HG02798 (cell line): ENCODE data around the gene PRPS1.
A peak's percentile ranks its signal among the peaks of the same experiment; 100 is the strongest.
"Not testable (repeated sequence)": the region's sequence is repeated elsewhere in the genome, so short reads cannot be mapped to it uniquely, and the experiment has no call there.

Experiments
- ATAC-seq: cut with Tn5 transposase; IDR thresholded peaks from one replicate; pipeline ENCODE4 v1.9.1; 2021; ENCODE audit warnings: mild to moderate bottlenecking; ENCODE audit not compliant: unreplicated experiment, poor library complexity

PRPS1 gene

GRCh38 chrX:107672955-107673378, 44.7 kb downstream of the PRPS1 start:
- peak; percentile 31 for ATAC-seq

- ATAC-seq, result no peak
Observed at GRCh38 chrX:107673431-107673830, 45.1 kb downstream of the PRPS1 start.

- peak; percentile 90 for ATAC-seq
Observed at GRCh38 chrX:107673933-107674479, 45.7 kb downstream of the PRPS1 start.

- peak; percentile 11 for ATAC-seq
Observed at GRCh38 chrX:107674480-107675364, 46.4 kb downstream of the PRPS1 start.

- no peak for ATAC-seq
Observed at GRCh38 chrX:107675365-107675654, 47.0 kb downstream of the PRPS1 start.

- no peak for ATAC-seq
Observed at GRCh38 chrX:107675823-107676555, 47.7 kb downstream of the PRPS1 start.

GRCh38 chrX:107676559-107677378, 48.5 kb downstream of the PRPS1 start:
- ATAC-seq, result peak; percentile 26

GRCh38 chrX:107677501-107677901, 49.2 kb downstream of the PRPS1 start:
- ATAC-seq, result no peak

- no peak for ATAC-seq
Observed at GRCh38 chrX:107677909-107678308, 49.6 kb downstream of the PRPS1 start.

- peak; percentile 29 for ATAC-seq
Observed at GRCh38 chrX:107678957-107679740, 50.8 kb downstream of the PRPS1 start.

- ATAC-seq, result no peak
Observed at GRCh38 chrX:107682256-107682655, 53.9 kb downstream of the PRPS1 start.

- no peak for ATAC-seq
Observed at GRCh38 chrX:107683124-107683895, 55.0 kb downstream of the PRPS1 start.

- no peak for ATAC-seq
Observed at GRCh38 chrX:107683931-107684330, 55.6 kb downstream of the PRPS1 start.

GRCh38 chrX:107684956-107685385, 56.7 kb downstream of the PRPS1 start:
- peak; percentile 95 for ATAC-seq

GRCh38 chrX:107685586-107685985, 57.3 kb downstream of the PRPS1 start:
- ATAC-seq, result not testable (repeated sequence)

- no peak for ATAC-seq
Observed at GRCh38 chrX:107686026-107686425, 57.7 kb downstream of the PRPS1 start.

GRCh38 chrX:107686792-107687191, 58.5 kb downstream of the PRPS1 start:
- no peak for ATAC-seq

GRCh38 chrX:107687445-107687844, 59.1 kb downstream of the PRPS1 start:
- ATAC-seq, result no peak

GRCh38 chrX:107691024-107691448, 62.7 kb downstream of the PRPS1 start:
- no peak for ATAC-seq
